Sigmoid colon (tissue), 4 donors: Measurements from ENCODE around the gene SUN2.
A peak's percentile ranks its signal among the peaks of the same experiment; 100 is the strongest.

Source experiments
- EP300 ChIP-seq, 4 donors: sonication (generic); formaldehyde crosslinking; IDR thresholded peaks; one replicate each; pipeline ENCODE4 v1.6.1; 2017; ENCODE audit warnings: antibody characterized with exemption in 4 of 4
- POLR2A ChIP-seq, 2 donors: fragments of 450-650 bp; IDR thresholded peaks; one replicate each; pipeline ENCODE4 v1.6.1; 2016; ENCODE audit warnings: antibody characterized with exemption in 2 of 2, mild to moderate bottlenecking in 2 of 2, moderate library complexity in 2 of 2
- POLR2AphosphoS5 ChIP-seq, 4 donors: sonication (generic); formaldehyde crosslinking; IDR thresholded peaks; one replicate each; pipeline ENCODE4 v1.6.1; 2017; ENCODE audit warnings: antibody characterized with exemption in 4 of 4
- TF ChIP-seq, protein P1 (sequence below), 4 experiments: fragments of 450-650 bp in 3 of 4; fragments of 200-600 bp in 1 of 4; IDR thresholded peaks; one replicate each; pipeline ENCODE4 v1.5.1; 2016 to 2019; ENCODE audit warnings: antibody characterized with exemption in 4 of 4, mild to moderate bottlenecking in 3 of 4, moderate library complexity in 2 of 4

DNA sequence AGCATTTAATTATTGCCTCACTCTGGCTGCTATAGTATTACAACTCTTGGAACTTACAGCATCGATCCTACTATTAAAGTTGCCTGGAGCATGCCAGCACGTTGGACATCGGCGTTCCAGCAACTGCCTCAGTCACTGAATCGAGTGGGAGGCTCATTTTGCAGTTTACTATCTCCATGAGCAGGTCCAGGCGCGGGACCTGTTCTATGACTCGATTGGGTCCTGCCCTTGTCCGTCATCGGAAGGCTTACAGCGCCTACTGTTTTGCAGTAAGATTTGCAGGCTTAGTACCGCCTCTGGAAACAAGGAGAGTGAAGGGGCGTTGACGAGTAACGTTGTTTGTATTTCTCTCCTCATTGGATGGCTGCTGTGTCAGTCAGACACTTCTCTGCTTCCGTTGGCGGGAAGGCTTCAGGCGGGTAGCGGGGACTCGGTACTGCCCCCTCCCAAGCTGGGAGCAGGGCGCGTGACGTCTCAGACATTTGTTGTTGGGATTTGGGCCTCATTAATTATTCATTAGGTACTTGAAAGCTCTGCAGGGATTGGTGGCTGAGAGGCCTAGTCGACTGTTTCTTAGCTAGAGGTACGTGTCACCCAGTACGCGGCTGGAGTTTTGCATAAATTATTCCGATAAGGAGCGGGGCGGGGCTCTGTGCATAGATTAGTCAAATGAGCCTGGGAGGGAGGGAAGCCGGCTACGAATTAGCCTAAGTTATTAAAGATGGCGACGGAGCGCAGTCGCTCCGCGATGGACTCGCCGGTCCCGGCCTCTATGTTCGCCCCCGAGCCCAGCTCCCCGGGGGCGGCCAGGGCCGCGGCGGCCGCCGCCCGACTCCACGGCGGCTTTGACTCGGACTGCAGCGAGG is 50.3 kb downstream of the SUN2 start, which contains the start of gene GTPBP1:
- TF ChIP-seq POLR2AphosphoS5 (IDR thresholded peaks at IDR 0.05), result peak; percentile 70 to 97 (median 84)
- TF ChIP-seq, protein P1, sequence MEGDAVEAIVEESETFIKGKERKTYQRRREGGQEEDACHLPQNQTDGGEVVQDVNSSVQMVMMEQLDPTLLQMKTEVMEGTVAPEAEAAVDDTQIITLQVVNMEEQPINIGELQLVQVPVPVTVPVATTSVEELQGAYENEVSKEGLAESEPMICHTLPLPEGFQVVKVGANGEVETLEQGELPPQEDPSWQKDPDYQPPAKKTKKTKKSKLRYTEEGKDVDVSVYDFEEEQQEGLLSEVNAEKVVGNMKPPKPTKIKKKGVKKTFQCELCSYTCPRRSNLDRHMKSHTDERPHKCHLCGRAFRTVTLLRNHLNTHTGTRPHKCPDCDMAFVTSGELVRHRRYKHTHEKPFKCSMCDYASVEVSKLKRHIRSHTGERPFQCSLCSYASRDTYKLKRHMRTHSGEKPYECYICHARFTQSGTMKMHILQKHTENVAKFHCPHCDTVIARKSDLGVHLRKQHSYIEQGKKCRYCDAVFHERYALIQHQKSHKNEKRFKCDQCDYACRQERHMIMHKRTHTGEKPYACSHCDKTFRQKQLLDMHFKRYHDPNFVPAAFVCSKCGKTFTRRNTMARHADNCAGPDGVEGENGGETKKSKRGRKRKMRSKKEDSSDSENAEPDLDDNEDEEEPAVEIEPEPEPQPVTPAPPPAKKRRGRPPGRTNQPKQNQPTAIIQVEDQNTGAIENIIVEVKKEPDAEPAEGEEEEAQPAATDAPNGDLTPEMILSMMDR (IDR thresholded peaks at IDR 0.05), result no peak
- peak; percentile 71 to 86 for TF ChIP-seq POLR2A (IDR thresholded peaks at IDR 0.05)
- TF ChIP-seq EP300 (IDR thresholded peaks at IDR 0.05), result no peak
